NCI-H2227 treated with DMSO at 0.1 percent for 48 hours (cell line): ENCODE results near the gene LOXHD1.

Experiments
- DNase-seq: peaks from one replicate; lab custom pipeline; 2025; lab: John Stamatoyannopoulos, UW

Gene LOXHD1

GRCh38 chr18:46449033-46449432, 208.0 kb downstream of the LOXHD1 start:
- no peak for DNase-seq

GRCh38 chr18:46448347-46448746, 208.7 kb downstream of the LOXHD1 start:
- no peak for DNase-seq

GRCh38 chr18:46447792-46448191, 209.2 kb downstream of the LOXHD1 start:
- DNase-seq = no peak

- no peak for DNase-seq
These were observed 209.7 kb downstream of the LOXHD1 start for GRCh38 chr18:46447323-46447722.

- no peak for DNase-seq
These were observed 211.3 kb downstream of the LOXHD1 start for GRCh38 chr18:46445522-46446313.

GRCh38 chr18:46439037-46439436, 218.0 kb downstream of the LOXHD1 start:
- no peak for DNase-seq

- peak; percentile 42 for DNase-seq
These were observed 220.0 kb downstream of the LOXHD1 start for GRCh38 chr18:46437061-46437460.

GRCh38 chr18:46436621-46437020, 220.4 kb downstream of the LOXHD1 start:
- DNase-seq = no peak

- DNase-seq = no peak
These were observed 222.0 kb downstream of the LOXHD1 start for GRCh38 chr18:46435031-46435430.

- no peak for DNase-seq
These were observed 222.4 kb downstream of the LOXHD1 start for GRCh38 chr18:46434629-46435028.

- no peak for DNase-seq
These were observed 223.7 kb downstream of the LOXHD1 start for GRCh38 chr18:46433121-46433826.

GRCh38 chr18:46431522-46432171, 225.4 kb downstream of the LOXHD1 start:
- no peak for DNase-seq

- no peak for DNase-seq
These were observed 227.3 kb downstream of the LOXHD1 start for GRCh38 chr18:46429649-46430224.

GRCh38 chr18:46429130-46429529, 227.9 kb downstream of the LOXHD1 start:
- DNase-seq = no peak

- DNase-seq = no peak
These were observed 228.7 kb downstream of the LOXHD1 start for GRCh38 chr18:46428368-46428767.

GRCh38 chr18:46427216-46427995, 229.6 kb downstream of the LOXHD1 start:
- DNase-seq = no peak
